GM23338 (cell line): Measurements from ENCODE around the gene NDUFB5. TPM values are rescaled to one million over a fixed set of nuclear protein-coding genes. Genes with fewer than 3 reads are reported as not detected.

Experiments used
- ATAC-seq: fragments of 200-7000 bp; cut with Tn5 transposase; 3 replicates; pipeline ENCODE4 v1.9.1; 2020
- DNase-seq: peaks from one replicate; pipeline ENCODE4 v3.0.0-alpha.2; 2015; ENCODE audit warnings: low spot score
- H2AFZ ChIP-seq: fragments of 200-600 bp; sonication (generic); 2 replicates; pipeline ENCODE4 v1.8.0; 2016; ENCODE audit warnings: antibody characterized with exemption, mild to moderate bottlenecking, moderate library complexity
- H3F3A ChIP-seq: fragments of 200-600 bp; sonication (generic); replicated peaks from 2 replicates; pipeline ENCODE4 v1.8.0; 2017; ENCODE audit warnings: antibody characterized with exemption, mixed run types, low read depth
- H3K27ac ChIP-seq: fragments of 200-600 bp; sonication (generic); 2 replicates; pipeline ENCODE4 v1.6.1; 2016; ENCODE audit warnings: low read depth
- H3K27me3 ChIP-seq: fragments of 200-600 bp; sonication (generic); 2 replicates; pipeline ENCODE4 v1.8.0; 2016; ENCODE audit warnings: mild to moderate bottlenecking, mixed run types, moderate library complexity; ENCODE audit not compliant: insufficient read depth
- H3K36me3 ChIP-seq: fragments of 200-600 bp; sonication (generic); 2 replicates; pipeline ENCODE4 v1.8.0; 2016; ENCODE audit warnings: mild to moderate bottlenecking; ENCODE audit not compliant: insufficient read depth
- H3K4me1 ChIP-seq: fragments of 200-600 bp; sonication (generic); 2 replicates; pipeline ENCODE4 v1.8.0; 2016; ENCODE audit warnings: mild to moderate bottlenecking, moderate library complexity; ENCODE audit not compliant: insufficient read depth
- H3K4me2 ChIP-seq: fragments of 200-600 bp; sonication (generic); 2 replicates; pipeline ENCODE4 v1.7.1; 2017; ENCODE audit warnings: mixed run types
- H3K4me3 ChIP-seq: fragments of 200-600 bp; sonication (generic); 2 replicates; pipeline ENCODE4 v1.6.1; 2016; ENCODE audit warnings: mixed run types
- H3K79me2 ChIP-seq: fragments of 200-600 bp; sonication (generic); replicated peaks from 2 replicates; pipeline ENCODE4 v1.8.0; 2017; ENCODE audit warnings: mild to moderate bottlenecking; ENCODE audit not compliant: insufficient read depth
- H3K9me2 ChIP-seq: fragments of 200-600 bp; sonication (generic); 2 replicates; pipeline ENCODE4 v1.8.0; 2017; ENCODE audit not compliant: insufficient read depth
- H4K20me1 ChIP-seq: fragments of 200-600 bp; sonication (generic); replicated peaks from 2 replicates; pipeline ENCODE4 v1.8.0; 2017; ENCODE audit warnings: mild to moderate bottlenecking; ENCODE audit not compliant: insufficient read depth
- H3K27ac Mint-ChIP-seq: 2 replicates; pipeline ENCODE4 v1.8.0; 2020; ENCODE audit warnings: inconsistent platforms, mild to moderate bottlenecking, moderate library complexity, mixed read lengths
- H3K27me3 Mint-ChIP-seq: 3 replicates; pipeline ENCODE4 v1.8.0; 2022; ENCODE audit warnings: low read depth, mild to moderate bottlenecking, moderate library complexity, mixed read lengths, inconsistent platforms; ENCODE audit not compliant: insufficient read depth, poor library complexity
- H3K36me3 Mint-ChIP-seq: 3 replicates; pipeline ENCODE4 v1.8.0; 2021; ENCODE audit warnings: low read depth, mild to moderate bottlenecking, inconsistent platforms, moderate library complexity, mixed read lengths
- H3K4me1 Mint-ChIP-seq: 3 replicates; pipeline ENCODE4 v1.8.0; 2020; ENCODE audit warnings: mild to moderate bottlenecking, inconsistent platforms, mixed read lengths
- H3K4me3 Mint-ChIP-seq: 3 replicates; pipeline ENCODE4 v1.8.0; 2021; ENCODE audit warnings: moderate library complexity, mild to moderate bottlenecking, inconsistent platforms, mixed read lengths
- H3K9me3 Mint-ChIP-seq: 3 replicates; pipeline ENCODE4 v1.8.0; 2020; ENCODE audit warnings: moderate library complexity, mild to moderate bottlenecking, inconsistent platforms, mixed read lengths
- CREB1 ChIP-seq: fragments of 250-450 bp; sonication (Bioruptor Pico); IDR thresholded peaks from 2 replicates; pipeline ENCODE4 v1.5.0; 2020; ENCODE audit warnings: low read depth, mild to moderate bottlenecking, moderate library complexity
- EZH2 ChIP-seq: fragments of 200-600 bp; sonication (generic); IDR thresholded peaks from one replicate; pipeline ENCODE4 v1.8.0; 2017; ENCODE audit warnings: antibody characterized with exemption, mild to moderate bottlenecking, low read depth; ENCODE audit not compliant: unreplicated experiment
- EZH2phosphoT487 ChIP-seq: fragments of 200-600 bp; sonication (generic); IDR thresholded peaks from one replicate; pipeline ENCODE4 v1.8.1; 2018; ENCODE audit warnings: antibody characterized with exemption; ENCODE audit not compliant: unreplicated experiment
- JUNB ChIP-seq: IDR thresholded peaks from one replicate; pipeline ENCODE4 v1.6.1; 2016; ENCODE audit warnings: antibody characterized with exemption; ENCODE audit not compliant: unreplicated experiment
- POLR2AphosphoS5 ChIP-seq: IDR thresholded peaks from 2 replicates; pipeline ENCODE4 v1.6.1; 2016; ENCODE audit warnings: antibody characterized with exemption, low read depth
- ZNF331 ChIP-seq: fragments of 250-450 bp; sonication (Bioruptor Pico); IDR thresholded peaks from 2 replicates; pipeline ENCODE4 v1.5.0; 2020; ENCODE audit warnings: low read depth, mild to moderate bottlenecking, moderate library complexity
- polyA plus RNA-seq: library from polyadenylated mRNA; unstranded; fragments of >200 nt; fragmentation: Nextera tagmentation; extraction: Ambion mirVana; gene quantifications from 2 replicates; pipeline ENCODE4 v1.2.1, GENCODE V29; 2016
- total RNA-seq: library from RNA; depleted of rRNA; stranded (reverse); fragments of >200 nt; shearing (Covaris generic); gene quantifications from 2 replicates; pipeline ENCODE4 v1.2.3, GENCODE V29; 2014
- TF ChIP-seq, protein P1 (sequence below): fragments of 250-450 bp; sonication (Bioruptor Pico); IDR thresholded peaks from 2 replicates; pipeline ENCODE4 v1.5.0; 2020; ENCODE audit warnings: mild to moderate bottlenecking, moderate library complexity
- TF ChIP-seq, protein P2 (sequence below): IDR thresholded peaks from 2 replicates; pipeline ENCODE4 v1.6.1; 2016; ENCODE audit warnings: antibody characterized with exemption
- TF ChIP-seq, protein P3 (sequence below), 2 experiments: fragments of 200-600 bp in 1 of 2; sonication (generic) in 1 of 2; conservative IDR thresholded peaks; 2 replicates each; pipeline versions ENCODE4 v1.5.1 to v1.6.1; 2016 to 2017; ENCODE audit warnings: antibody characterized with exemption in 2 of 2, low read depth in 2 of 2, mild to moderate bottlenecking in 2 of 2, moderate library complexity in 1 of 2

Gene NDUFB5
- total and polyA plus RNA-seq, 2 experiments from 2014 or later, result 65.4 to 113 TPM

DNA sequence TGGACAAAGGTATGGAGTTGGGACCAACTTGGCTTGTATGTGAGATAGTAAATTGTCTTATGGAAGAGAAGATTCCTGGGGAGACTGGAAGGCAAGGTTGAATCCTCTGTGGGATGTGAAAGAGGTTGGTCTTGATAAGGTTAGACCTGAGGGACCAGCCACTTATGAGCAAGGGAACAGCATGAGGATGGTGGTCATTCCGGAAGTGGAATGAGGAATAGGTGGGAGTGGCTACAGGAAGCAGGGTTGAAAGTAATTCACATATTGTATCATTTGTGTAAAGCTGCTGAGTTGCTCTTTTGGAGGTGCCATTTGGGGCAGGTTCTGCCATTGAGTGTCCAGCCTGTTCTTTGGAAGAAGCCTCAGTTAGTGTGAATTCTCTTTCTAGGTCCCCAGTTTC lies 61.4 kb downstream of the NDUFB5 start:
- Histone ChIP-seq H3K79me2 (peaks cover 100% of the 10 kb centered on the region), H3K4me3 (no peak overlapping the region), H3K36me3 (no peaks in the 10 kb centered on the region), H3K9me2 (no peaks in the 10 kb centered on the region), H3K27ac (peak overlapping the region; percentile 45; the same call in 1 of the 2 replicates), H3K27me3 (no peaks in the 10 kb centered on the region), H3K4me2 (0 out of 2 replicates have a peak overlapping the region, but pooled peaks have one; percentile 45), H3F3A (no peaks in the 10 kb centered on the region), H4K20me1 (peaks cover 35% of the 10 kb centered on the region), H3K4me1 (peaks cover 24% of the 10 kb centered on the region), H2AFZ (no peak overlapping the region)
- no peak for DNase-seq
- TF ChIP-seq, protein P1, sequence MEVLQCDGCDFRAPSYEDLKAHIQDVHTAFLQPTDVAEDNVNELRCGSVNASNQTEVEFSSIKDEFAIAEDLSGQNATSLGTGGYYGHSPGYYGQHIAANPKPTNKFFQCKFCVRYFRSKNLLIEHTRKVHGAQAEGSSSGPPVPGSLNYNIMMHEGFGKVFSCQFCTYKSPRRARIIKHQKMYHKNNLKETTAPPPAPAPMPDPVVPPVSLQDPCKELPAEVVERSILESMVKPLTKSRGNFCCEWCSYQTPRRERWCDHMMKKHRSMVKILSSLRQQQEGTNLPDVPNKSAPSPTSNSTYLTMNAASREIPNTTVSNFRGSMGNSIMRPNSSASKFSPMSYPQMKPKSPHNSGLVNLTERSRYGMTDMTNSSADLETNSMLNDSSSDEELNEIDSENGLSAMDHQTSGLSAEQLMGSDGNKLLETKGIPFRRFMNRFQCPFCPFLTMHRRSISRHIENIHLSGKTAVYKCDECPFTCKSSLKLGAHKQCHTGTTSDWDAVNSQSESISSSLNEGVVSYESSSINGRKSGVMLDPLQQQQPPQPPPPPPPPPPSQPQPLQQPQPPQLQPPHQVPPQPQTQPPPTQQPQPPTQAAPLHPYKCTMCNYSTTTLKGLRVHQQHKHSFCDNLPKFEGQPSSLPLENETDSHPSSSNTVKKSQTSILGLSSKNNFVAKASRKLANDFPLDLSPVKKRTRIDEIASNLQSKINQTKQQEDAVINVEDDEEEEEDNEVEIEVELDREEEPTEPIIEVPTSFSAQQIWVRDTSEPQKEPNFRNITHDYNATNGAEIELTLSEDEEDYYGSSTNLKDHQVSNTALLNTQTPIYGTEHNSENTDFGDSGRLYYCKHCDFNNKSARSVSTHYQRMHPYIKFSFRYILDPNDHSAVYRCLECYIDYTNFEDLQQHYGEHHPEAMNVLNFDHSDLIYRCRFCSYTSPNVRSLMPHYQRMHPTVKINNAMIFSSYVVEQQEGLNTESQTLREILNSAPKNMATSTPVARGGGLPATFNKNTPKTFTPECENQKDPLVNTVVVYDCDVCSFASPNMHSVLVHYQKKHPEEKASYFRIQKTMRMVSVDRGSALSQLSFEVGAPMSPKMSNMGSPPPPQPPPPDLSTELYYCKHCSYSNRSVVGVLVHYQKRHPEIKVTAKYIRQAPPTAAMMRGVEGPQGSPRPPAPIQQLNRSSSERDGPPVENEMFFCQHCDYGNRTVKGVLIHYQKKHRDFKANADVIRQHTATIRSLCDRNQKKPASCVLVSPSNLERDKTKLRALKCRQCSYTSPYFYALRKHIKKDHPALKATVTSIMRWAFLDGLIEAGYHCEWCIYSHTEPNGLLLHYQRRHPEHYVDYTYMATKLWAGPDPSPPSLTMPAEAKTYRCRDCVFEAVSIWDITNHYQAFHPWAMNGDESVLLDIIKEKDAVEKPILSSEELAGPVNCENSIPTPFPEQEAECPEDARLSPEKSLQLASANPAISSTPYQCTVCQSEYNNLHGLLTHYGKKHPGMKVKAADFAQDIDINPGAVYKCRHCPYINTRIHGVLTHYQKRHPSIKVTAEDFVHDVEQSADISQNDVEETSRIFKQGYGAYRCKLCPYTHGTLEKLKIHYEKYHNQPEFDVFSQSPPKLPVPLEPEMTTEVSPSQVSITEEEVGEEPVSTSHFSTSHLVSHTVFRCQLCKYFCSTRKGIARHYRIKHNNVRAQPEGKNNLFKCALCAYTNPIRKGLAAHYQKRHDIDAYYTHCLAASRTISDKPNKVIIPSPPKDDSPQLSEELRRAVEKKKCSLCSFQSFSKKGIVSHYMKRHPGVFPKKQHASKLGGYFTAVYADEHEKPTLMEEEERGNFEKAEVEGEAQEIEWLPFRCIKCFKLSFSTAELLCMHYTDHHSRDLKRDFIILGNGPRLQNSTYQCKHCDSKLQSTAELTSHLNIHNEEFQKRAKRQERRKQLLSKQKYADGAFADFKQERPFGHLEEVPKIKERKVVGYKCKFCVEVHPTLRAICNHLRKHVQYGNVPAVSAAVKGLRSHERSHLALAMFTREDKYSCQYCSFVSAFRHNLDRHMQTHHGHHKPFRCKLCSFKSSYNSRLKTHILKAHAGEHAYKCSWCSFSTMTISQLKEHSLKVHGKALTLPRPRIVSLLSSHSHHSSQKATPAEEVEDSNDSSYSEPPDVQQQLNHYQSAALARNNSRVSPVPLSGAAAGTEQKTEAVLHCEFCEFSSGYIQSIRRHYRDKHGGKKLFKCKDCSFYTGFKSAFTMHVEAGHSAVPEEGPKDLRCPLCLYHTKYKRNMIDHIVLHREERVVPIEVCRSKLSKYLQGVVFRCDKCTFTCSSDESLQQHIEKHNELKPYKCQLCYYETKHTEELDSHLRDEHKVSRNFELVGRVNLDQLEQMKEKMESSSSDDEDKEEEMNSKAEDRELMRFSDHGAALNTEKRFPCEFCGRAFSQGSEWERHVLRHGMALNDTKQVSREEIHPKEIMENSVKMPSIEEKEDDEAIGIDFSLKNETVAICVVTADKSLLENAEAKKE (CRISPR knock-in tag), result no peak
- no peak for TF ChIP-seq EZH2phosphoT487
- TF ChIP-seq, protein P2, sequence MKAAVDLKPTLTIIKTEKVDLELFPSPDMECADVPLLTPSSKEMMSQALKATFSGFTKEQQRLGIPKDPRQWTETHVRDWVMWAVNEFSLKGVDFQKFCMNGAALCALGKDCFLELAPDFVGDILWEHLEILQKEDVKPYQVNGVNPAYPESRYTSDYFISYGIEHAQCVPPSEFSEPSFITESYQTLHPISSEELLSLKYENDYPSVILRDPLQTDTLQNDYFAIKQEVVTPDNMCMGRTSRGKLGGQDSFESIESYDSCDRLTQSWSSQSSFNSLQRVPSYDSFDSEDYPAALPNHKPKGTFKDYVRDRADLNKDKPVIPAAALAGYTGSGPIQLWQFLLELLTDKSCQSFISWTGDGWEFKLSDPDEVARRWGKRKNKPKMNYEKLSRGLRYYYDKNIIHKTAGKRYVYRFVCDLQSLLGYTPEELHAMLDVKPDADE, result no peak
- no peak for TF ChIP-seq POLR2AphosphoS5
- TF ChIP-seq, protein P3, sequence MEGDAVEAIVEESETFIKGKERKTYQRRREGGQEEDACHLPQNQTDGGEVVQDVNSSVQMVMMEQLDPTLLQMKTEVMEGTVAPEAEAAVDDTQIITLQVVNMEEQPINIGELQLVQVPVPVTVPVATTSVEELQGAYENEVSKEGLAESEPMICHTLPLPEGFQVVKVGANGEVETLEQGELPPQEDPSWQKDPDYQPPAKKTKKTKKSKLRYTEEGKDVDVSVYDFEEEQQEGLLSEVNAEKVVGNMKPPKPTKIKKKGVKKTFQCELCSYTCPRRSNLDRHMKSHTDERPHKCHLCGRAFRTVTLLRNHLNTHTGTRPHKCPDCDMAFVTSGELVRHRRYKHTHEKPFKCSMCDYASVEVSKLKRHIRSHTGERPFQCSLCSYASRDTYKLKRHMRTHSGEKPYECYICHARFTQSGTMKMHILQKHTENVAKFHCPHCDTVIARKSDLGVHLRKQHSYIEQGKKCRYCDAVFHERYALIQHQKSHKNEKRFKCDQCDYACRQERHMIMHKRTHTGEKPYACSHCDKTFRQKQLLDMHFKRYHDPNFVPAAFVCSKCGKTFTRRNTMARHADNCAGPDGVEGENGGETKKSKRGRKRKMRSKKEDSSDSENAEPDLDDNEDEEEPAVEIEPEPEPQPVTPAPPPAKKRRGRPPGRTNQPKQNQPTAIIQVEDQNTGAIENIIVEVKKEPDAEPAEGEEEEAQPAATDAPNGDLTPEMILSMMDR (conservative IDR thresholded peaks at IDR 0.05; ENCODE audit: low read depth in 2 of 2), result no peak
- no peak for TF ChIP-seq CREB1
- TF ChIP-seq ZNF331 (CRISPR knock-in tag), result no peak
- TF ChIP-seq JUNB, result no peak
- no peak for TF ChIP-seq EZH2
- Mint-ChIP-seq H3K27ac (no peak overlapping the region), H3K9me3 (no peaks in the 10 kb centered on the region), H3K4me3 (no peak overlapping the region; the same call in 2 of the 3 replicates), H3K36me3 (no peaks in the 10 kb centered on the region; the same call in 2 of the 3 replicates), H3K27me3 (peaks cover 2% of the 10 kb centered on the region), H3K4me1 (peaks cover 32% of the 10 kb centered on the region)
- ATAC-seq, result no peak
